GM12878 (cell line): ENCODE data around the gene HIVEP1. TPM values are rescaled to one million over a fixed set of nuclear protein-coding genes. Genes with fewer than 3 reads are reported as not detected.

Experiments
- ATAC-seq: fragments of 200-7000 bp; cut with Tn5 transposase; 3 replicates; pipeline ENCODE4 v1.9.1; 2020; ENCODE audit warnings: mild to moderate bottlenecking, moderate library complexity
- BruUV-seq: library from RNA; stranded (reverse); fragments of 400-500 nt; replicated peaks from 2 replicates; lab custom pipeline; 2021; lab: Mats Ljungman, UMichigan
- CTCF ChIA-PET: fragments of 300-600 bp; sonication (Branson Sonifier 250); formaldehyde crosslinking; extraction: SDS; loops from one replicate; lab custom pipeline; 2021; ENCODE audit warnings: inconsistent platforms; lab: Yijun Ruan, JAX
- POLR2A ChIA-PET: fragments of 350-600 bp; formaldehyde crosslinking; extraction: SDS; loops from one replicate; lab custom pipeline; 2021; ENCODE audit warnings: inconsistent platforms; lab: Charles Lee
- RAD21 ChIA-PET: fragments of 300-600 bp; sonication (Branson Sonifier 250); formaldehyde crosslinking; loops from one replicate; lab custom pipeline; 2023; ENCODE audit warnings: antibody characterized with exemption; ENCODE audit not compliant: unreplicated experiment; lab: Charles Lee
- SMC1A ChIA-PET: fragments of 300-600 bp; sonication (Branson Sonifier 250); formaldehyde crosslinking; loops from one replicate; lab custom pipeline; 2023; ENCODE audit not compliant: unreplicated experiment, uncharacterized antibody; lab: Charles Lee
- DNase-seq: peaks from one replicate; pipeline ENCODE4 v3.0.0-alpha.2; 2011; ENCODE audit warnings: low read depth, low spot score
- FAIRE-seq: peaks from 3 replicates; lab custom pipeline; 2011; peaks lifted over from hg19 to GRCh38; lab: Jason Lieb, UNC
- H2AFZ ChIP-seq: 2 replicates; pipeline ENCODE4 v1.6.0; 2011; ENCODE audit warnings: low read depth, low read length, control low read depth; ENCODE audit not compliant: control insufficient read depth
- H3K27ac ChIP-seq: 2 replicates; pipeline ENCODE4 v1.5.1; 2011; ENCODE audit warnings: control low read depth; ENCODE audit not compliant: control insufficient read depth, insufficient read depth
- H3K27me3 ChIP-seq, 2 experiments: replicated peaks in 1 of 2; 2 replicates each; pipeline versions ENCODE4 v1.6.0 to v1.6.1; 2011; ENCODE audit warnings: low read length in 1 of 2; ENCODE audit not compliant: control insufficient read depth in 2 of 2, insufficient read depth in 2 of 2
- H3K36me3 ChIP-seq, 2 experiments: 2 replicates each; pipeline ENCODE4 v1.5.1; 2011; ENCODE audit warnings: low read length in 1 of 2; ENCODE audit not compliant: control insufficient read depth in 2 of 2, insufficient read depth in 2 of 2
- H3K4me1 ChIP-seq: 2 replicates; pipeline ENCODE4 v1.6.1; 2011; ENCODE audit warnings: mild to moderate bottlenecking, low read length, moderate library complexity, mixed read lengths; ENCODE audit not compliant: control insufficient read depth, insufficient read depth
- H3K4me2 ChIP-seq: 2 replicates; pipeline ENCODE4 v1.6.0; 2011; ENCODE audit warnings: control low read depth; ENCODE audit not compliant: control insufficient read depth, insufficient read depth
- H3K4me3 ChIP-seq: fragments of 200-600 bp; sonication (generic); 2 replicates; pipeline ENCODE4 v1.5.1; 2016
- H3K79me2 ChIP-seq: 2 replicates; pipeline ENCODE4 v1.6.0; 2011; ENCODE audit warnings: low read length; ENCODE audit not compliant: control insufficient read depth, insufficient read depth
- H3K9ac ChIP-seq: 2 replicates; pipeline ENCODE4 v1.8.0; 2011; ENCODE audit warnings: low read length, control low read depth, mixed read lengths; ENCODE audit not compliant: control insufficient read depth, insufficient read depth
- H3K9me3 ChIP-seq: replicated peaks from 3 replicates; pipeline ENCODE4 v1.5.1; 2011; ENCODE audit warnings: mild to moderate bottlenecking, low read length; ENCODE audit not compliant: control insufficient read depth, insufficient read depth
- H4K20me1 ChIP-seq: 2 replicates; pipeline ENCODE4 v1.6.0; 2011; ENCODE audit not compliant: control insufficient read depth, insufficient read depth
- CBFB ChIP-seq: IDR thresholded peaks from 2 replicates; pipeline ENCODE4 v1.6.1; 2016; ENCODE audit warnings: antibody characterized with exemption, low read depth
- CBX3 ChIP-seq: fragments of 200-600 bp; sonication (generic); IDR thresholded peaks from 2 replicates; pipeline ENCODE4 v1.6.1; 2016; ENCODE audit warnings: low read depth, borderline replicate concordance
- CHD1 ChIP-seq: IDR thresholded peaks from 2 replicates; pipeline ENCODE4 v1.6.1; 2012; ENCODE audit warnings: low read depth, low read length, improper control_type of control experiment
- CREB1 ChIP-seq: IDR thresholded peaks from 2 replicates; pipeline ENCODE4 v1.6.1; 2012; ENCODE audit warnings: low read depth, mild to moderate bottlenecking, inconsistent platforms
- EGR1 ChIP-seq, 2 experiments: IDR thresholded peaks; 1 replicate in 1 of 2; 2 replicates in 1 of 2; pipeline ENCODE4 v1.6.1; 2011 to 2012; ENCODE audit warnings: low read depth in 2 of 2, low read length in 2 of 2, borderline replicate concordance in 1 of 2, mild to moderate bottlenecking in 1 of 2, moderate library complexity in 1 of 2
- ESRRA ChIP-seq: IDR thresholded peaks from 2 replicates; pipeline ENCODE4 v1.6.1; 2012; ENCODE audit warnings: mild to moderate bottlenecking, low read length, improper control_type of control experiment
- EZH2 ChIP-seq: IDR thresholded peaks from 2 replicates; pipeline ENCODE4 v1.6.1; 2012; ENCODE audit warnings: low read depth, mild to moderate bottlenecking, control low read depth, inconsistent platforms, low read length, borderline replicate concordance; ENCODE audit not compliant: control insufficient read depth
- JUNB ChIP-seq: IDR thresholded peaks from 2 replicates; pipeline ENCODE4 v1.6.1; 2016; ENCODE audit warnings: antibody characterized with exemption, mild to moderate bottlenecking
- KLF5 ChIP-seq: fragments of 450-650 bp; IDR thresholded peaks from 2 replicates; pipeline ENCODE4 v1.6.1; 2014; ENCODE audit warnings: mild to moderate bottlenecking; ENCODE audit not compliant: partially characterized antibody
- MTA2 ChIP-seq: fragments of 450-650 bp; IDR thresholded peaks from 2 replicates; pipeline ENCODE4 v1.6.1; 2016; ENCODE audit warnings: low read depth, mild to moderate bottlenecking, moderate library complexity
- MYC ChIP-seq: IDR thresholded peaks from 2 replicates; pipeline ENCODE4 v1.6.1; 2011; ENCODE audit warnings: mild to moderate bottlenecking, low read length, moderate library complexity, inconsistent platforms; ENCODE audit not compliant: insufficient read depth, insufficient replicate concordance, insufficient read length, severe bottlenecking
- NR2C1 ChIP-seq: fragments of 450-650 bp; IDR thresholded peaks from 2 replicates; pipeline ENCODE4 v1.6.1; 2017; ENCODE audit warnings: antibody characterized with exemption, mild to moderate bottlenecking, moderate library complexity
- NR2C2 ChIP-seq: IDR thresholded peaks from 2 replicates; pipeline ENCODE4 v1.6.1; 2011; ENCODE audit warnings: borderline replicate concordance, low read depth; ENCODE audit not compliant: control insufficient read depth, insufficient read length
- TCF3 ChIP-seq: IDR thresholded peaks from 2 replicates; pipeline ENCODE4 v1.6.1; 2012; ENCODE audit warnings: low read depth, mild to moderate bottlenecking, low read length, borderline replicate concordance; ENCODE audit not compliant: insufficient read depth
- ZNF622 ChIP-seq: fragments of 450-650 bp; IDR thresholded peaks from 2 replicates; pipeline ENCODE4 v1.6.1; 2017; ENCODE audit warnings: mild to moderate bottlenecking, inconsistent platforms
- WGBS: methylation state at CpG from one replicate; pipeline ENCODE4 v1.1.6; 2016; ENCODE audit warnings: low lambda C conversion rate; ENCODE audit not compliant: insufficient replicate concordance, insufficient coverage; ENCODE audit errors: missing lambda C conversion rate; 5-methylcytosine and 5-hydroxymethylcytosine counted together
- in situ Hi-C: fragments of 300-500 bp; cut with MboI; formaldehyde crosslinking; loops from 9 replicates; pipeline ENCODE4 v1.14.3; 2018; ENCODE audit warnings: mixed read lengths
- intact Hi-C: fragments of 100-400 bp; cut with micrococcal nuclease; formaldehyde crosslinking; loops from one replicate; pipeline ENCODE4 v1.14.2; 2022; ENCODE audit not compliant: unreplicated experiment
- polyA plus RNA-seq, 11 experiments: library from polyadenylated mRNA; depleted of rRNA in 4 of 11; unstranded in 6 of 11; stranded (reverse) in 5 of 11; fragments of >200 nt; fragmentation: Nextera tagmentation in 4 of 11; fragmentation: Illumina TruSeq in 1 of 11; extraction: Ambion mirVana in 4 of 11; extraction: Trizol in 1 of 11; gene quantifications; 1 replicate in 1 of 11; 2 replicates in 10 of 11; pipeline versions ENCODE4 v1.2.1 to v1.2.3, GENCODE V29; 2011 to 2016; ENCODE audit warnings: inconsistent platforms in 2 of 11, missing spikeins in 2 of 11, low read depth in 1 of 11
- total RNA-seq, 4 experiments: library from RNA; depleted of rRNA in 3 of 4; stranded (reverse); fragments of >200 nt in 3 of 4; fragmentation: Illumina TruSeq in 1 of 4; extraction: Trizol in 1 of 4; gene quantifications; 2 replicates each; pipeline versions ENCODE4 v1.2.1 to v1.2.3, GENCODE V29; 2013 to 2021
- TF ChIP-seq, protein P1 (sequence below): fragments of 450-650 bp; IDR thresholded peaks from 2 replicates; pipeline ENCODE4 v1.6.1; 2016; ENCODE audit warnings: mild to moderate bottlenecking

Gene HIVEP1
- total and polyA plus RNA-seq, 10 of the 15 experiments (the other 5 are each of a cell fraction or from before 2014, with no cell fraction given) = 4.3 to 37.5 (median 21.6) TPM

DNA sequence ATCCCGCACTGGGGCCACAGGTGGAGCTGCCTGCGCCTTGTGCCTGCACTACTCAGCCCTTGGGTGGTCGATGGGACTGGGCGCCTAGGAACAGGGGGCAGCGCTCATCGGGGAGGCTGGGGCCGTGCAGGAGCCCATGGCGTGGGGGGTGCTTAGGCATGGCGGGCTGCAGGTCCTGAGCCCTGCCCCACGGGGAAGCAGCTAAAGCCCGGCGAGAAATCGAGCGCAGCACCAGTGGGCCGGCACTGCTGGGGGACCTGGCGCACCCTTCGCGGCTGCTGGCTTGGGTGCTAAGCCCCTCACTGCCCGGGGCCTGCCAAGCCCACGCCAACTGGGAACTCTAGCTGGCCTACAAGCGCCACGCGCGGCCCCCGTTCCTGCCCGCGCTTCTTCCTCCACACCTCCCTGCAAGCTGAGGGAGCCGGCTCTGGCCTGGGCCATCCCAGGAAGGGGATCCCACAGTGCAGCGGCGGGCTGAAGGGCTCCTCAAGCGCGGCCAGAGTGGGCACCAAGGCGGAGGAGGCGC is 5.8 kb downstream of the HIVEP1 start:
- in situ Hi-C loops = loop anchor here (10.0 to 25.0 kb wide), 2 partner anchors 306 to 587 kb away; no protein-coding TSS in a partner anchor
- Histone ChIP-seq H3K9me3 (peaks cover 20% of the 10 kb centered on the region), H3K4me3 (no peak overlapping the region), H3K27ac (no peak overlapping the region), H3K79me2 (peaks cover 78% of the 10 kb centered on the region), H3K27me3 (no peaks in the 10 kb centered on the region), H3K9ac (no peak overlapping the region), H2AFZ (no peak overlapping the region), H3K4me1 (0 out of 2 replicates have a peak, but pooled peaks cover 2% of the 10 kb centered on the region), H4K20me1 (no peaks in the 10 kb centered on the region), H3K36me3 (peaks cover 14 to 19% of the 10 kb centered on the region in 2 experiments), H3K4me2 (no peak overlapping the region)
- ChIA-PET RAD21 (interaction anchor here (1.4 to 1.5 kb wide), 2 partner anchors 48 to 272 kb away, joined by 3 read pairs; partner anchors contain the start of gene EDN1), CTCF (interaction anchor here (0.8 to 1.1 kb wide), 3 partner anchors 11 to 58 kb away, joined by 3 to 4 read pairs (median 3); no protein-coding TSS in a partner anchor), SMC1A (interaction anchor here (0.7 to 2.2 kb wide), 2 partner anchors 10 to 21 kb away, joined by 3 to 9 read pairs; no protein-coding TSS in a partner anchor), POLR2A (interaction anchor here (0.6 to 2.1 kb wide), 3 partner anchors 13 to 917 kb away, joined by 4 to 9 read pairs (median 4); no protein-coding TSS in a partner anchor)
- TF ChIP-seq CHD1 (no peak), NR2C1 (no peak), MYC (no peak), MTA2 (no peak), EGR1 (IDR thresholded peaks at IDR 0.05; ENCODE audit: borderline replicate concordance in 1 of 2, low read depth in 2 of 2, low read length in 2 of 2) (no peak), JUNB (no peak), KLF5 (no peak), NR2C2 (no peak), CBFB (no peak), CREB1 (no peak), ESRRA (no peak), TCF3 (no peak), EZH2 (no peak), CBX3 (no peak), ZNF622 (no peak)
- TF ChIP-seq, protein P1, sequence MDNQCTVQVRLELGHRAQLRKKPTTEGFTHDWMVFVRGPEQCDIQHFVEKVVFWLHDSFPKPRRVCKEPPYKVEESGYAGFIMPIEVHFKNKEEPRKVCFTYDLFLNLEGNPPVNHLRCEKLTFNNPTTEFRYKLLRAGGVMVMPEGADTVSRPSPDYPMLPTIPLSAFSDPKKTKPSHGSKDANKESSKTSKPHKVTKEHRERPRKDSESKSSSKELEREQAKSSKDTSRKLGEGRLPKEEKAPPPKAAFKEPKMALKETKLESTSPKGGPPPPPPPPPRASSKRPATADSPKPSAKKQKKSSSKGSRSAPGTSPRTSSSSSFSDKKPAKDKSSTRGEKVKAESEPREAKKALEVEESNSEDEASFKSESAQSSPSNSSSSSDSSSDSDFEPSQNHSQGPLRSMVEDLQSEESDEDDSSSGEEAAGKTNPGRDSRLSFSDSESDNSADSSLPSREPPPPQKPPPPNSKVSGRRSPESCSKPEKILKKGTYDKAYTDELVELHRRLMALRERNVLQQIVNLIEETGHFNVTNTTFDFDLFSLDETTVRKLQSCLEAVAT = no peak
- FAIRE-seq (no peak), ATAC-seq (no peak), DNase-seq (no peak)
- intact Hi-C loops = loop anchor here (10.0 kb wide), 1 partner anchor 217 kb away; no protein-coding TSS in a partner anchor
- BruUV-seq = no TSS peak
- WGBS = 95% methylated on average over 32 of the region's 34 CpGs
